ENCODE data around the gene MYO6.
A peak's percentile ranks its signal among the peaks of the same experiment; 100 is the strongest.

MYO6 gene

GRCh38 chr6:75766387-75766786 lies 17.3 kb downstream of the MYO6 start:
- DNase-seq (ENCODE audit: low read depth): no peak

GRCh38 chr6:75770844-75771243 lies 21.8 kb downstream of the MYO6 start:
- DNase-seq (ENCODE audit: low read depth): no peak

GRCh38 chr6:75775219-75775618 lies 26.2 kb downstream of the MYO6 start:
- DNase-seq (ENCODE audit: low read depth): no peak

GRCh38 chr6:75776461-75776860 lies 27.4 kb downstream of the MYO6 start:
- DNase-seq (ENCODE audit: low read depth): no peak

- DNase-seq (ENCODE audit: low read depth): no peak
Measured at GRCh38 chr6:75778757-75779156, 29.7 kb downstream of the MYO6 start.

- DNase-seq (ENCODE audit: low read depth): no peak
Measured at GRCh38 chr6:75786152-75786551, 37.1 kb downstream of the MYO6 start.

- DNase-seq (ENCODE audit: low read depth): no peak
Measured at GRCh38 chr6:75788894-75789293, 39.9 kb downstream of the MYO6 start.

GRCh38 chr6:75791881-75792280 lies 42.8 kb downstream of the MYO6 start:
- peak; percentile 44 for DNase-seq (ENCODE audit: low read depth)

- no peak for DNase-seq (ENCODE audit: low read depth)
Measured at GRCh38 chr6:75794351-75794846, 45.4 kb downstream of the MYO6 start.

- DNase-seq (ENCODE audit: low read depth): no peak
Measured at GRCh38 chr6:75794954-75795739, 46.1 kb downstream of the MYO6 start.

GRCh38 chr6:75796723-75797122 lies 47.7 kb downstream of the MYO6 start:
- DNase-seq (ENCODE audit: low read depth): no peak

GRCh38 chr6:75800133-75800532 lies 51.1 kb downstream of the MYO6 start:
- no peak for DNase-seq (ENCODE audit: low read depth)

GRCh38 chr6:75800708-75801505 lies 51.9 kb downstream of the MYO6 start:
- DNase-seq (ENCODE audit: low read depth): no peak

GRCh38 chr6:75802366-75802765 lies 53.3 kb downstream of the MYO6 start:
- DNase-seq (ENCODE audit: low read depth): peak; percentile 46

GRCh38 chr6:75808507-75808906 lies 59.5 kb downstream of the MYO6 start:
- DNase-seq (ENCODE audit: low read depth): no peak

- DNase-seq (ENCODE audit: low read depth): no peak
Measured at GRCh38 chr6:75812560-75812959, 63.5 kb downstream of the MYO6 start.

GRCh38 chr6:75813476-75814250 lies 64.6 kb downstream of the MYO6 start:
- no peak for DNase-seq (ENCODE audit: low read depth)

- no peak for DNase-seq (ENCODE audit: low read depth)
Measured at GRCh38 chr6:75815756-75816155, 66.7 kb downstream of the MYO6 start.

GRCh38 chr6:75818098-75818855 lies 69.2 kb downstream of the MYO6 start:
- peak; percentile 32 for DNase-seq (ENCODE audit: low read depth)

GRCh38 chr6:75819776-75820487 lies 70.9 kb downstream of the MYO6 start:
- no peak for DNase-seq (ENCODE audit: low read depth)

GRCh38 chr6:75824160-75824559 lies 75.1 kb downstream of the MYO6 start:
- DNase-seq (ENCODE audit: low read depth): no peak
